Measurements from ENCODE around the gene C9orf72.

Gene C9orf72

GRCh38 chr9:27537756-27538155 is 35.5 kb downstream of the C9orf72 start:
- no peak for DNase-seq (ENCODE audit: low read depth)

GRCh38 chr9:27537027-27537435 is 36.2 kb downstream of the C9orf72 start:
- no peak for DNase-seq (ENCODE audit: low read depth)

GRCh38 chr9:27536168-27536567 is 37.1 kb downstream of the C9orf72 start:
- no peak for DNase-seq (ENCODE audit: low read depth)

- DNase-seq (ENCODE audit: low read depth) = no peak
Observed at GRCh38 chr9:27535701-27536118, 37.6 kb downstream of the C9orf72 start.

GRCh38 chr9:27534658-27535209 is 38.5 kb downstream of the C9orf72 start:
- no peak for DNase-seq (ENCODE audit: low read depth)

- no peak for DNase-seq (ENCODE audit: low read depth)
Observed at GRCh38 chr9:27534131-27534530, 39.1 kb downstream of the C9orf72 start.

GRCh38 chr9:27533311-27533710 is 40.0 kb downstream of the C9orf72 start:
- no peak for DNase-seq (ENCODE audit: low read depth)

GRCh38 chr9:27532046-27532445 is 41.2 kb downstream of the C9orf72 start:
- DNase-seq (ENCODE audit: low read depth) = no peak

- no peak for DNase-seq (ENCODE audit: low read depth)
Observed at GRCh38 chr9:27530915-27531755, 42.1 kb downstream of the C9orf72 start.

GRCh38 chr9:27529316-27530278 is 43.7 kb downstream of the C9orf72 start, which contains the start of gene MOB3B:
MOB3B (minus strand) TSS chr9:27529814; CDS start chr9:27455550, 74,264 bp downstream.
- peak; percentile 49 for DNase-seq (ENCODE audit: low read depth)

GRCh38 chr9:27528886-27529315 is 44.4 kb downstream of the C9orf72 start:
- DNase-seq (ENCODE audit: low read depth) = no peak

- no peak for DNase-seq (ENCODE audit: low read depth)
Observed at GRCh38 chr9:27528076-27528885, 45.0 kb downstream of the C9orf72 start.

GRCh38 chr9:27527702-27528075 is 45.6 kb downstream of the C9orf72 start:
- DNase-seq (ENCODE audit: low read depth) = no peak

GRCh38 chr9:27524236-27524635 is 49.0 kb downstream of the C9orf72 start, which contains the start of gene IFNK:
IFNK (plus strand) TSS chr9:27524290; CDS start chr9:27524337, 47 bp downstream.
- DNase-seq (ENCODE audit: low read depth) = no peak

GRCh38 chr9:27523141-27523540 is 50.1 kb downstream of the C9orf72 start:
- no peak for DNase-seq (ENCODE audit: low read depth)

GRCh38 chr9:27520986-27521385 is 52.3 kb downstream of the C9orf72 start:
- no peak for DNase-seq (ENCODE audit: low read depth)

GRCh38 chr9:27519466-27520465 is 53.5 kb downstream of the C9orf72 start:
- DNase-seq (ENCODE audit: low read depth) = no peak

GRCh38 chr9:27518809-27519208 is 54.5 kb downstream of the C9orf72 start:
- no peak for DNase-seq (ENCODE audit: low read depth)

- DNase-seq (ENCODE audit: low read depth) = no peak
Observed at GRCh38 chr9:27518006-27518405, 55.3 kb downstream of the C9orf72 start.

- DNase-seq (ENCODE audit: low read depth) = no peak
Observed at GRCh38 chr9:27514551-27514950, 58.7 kb downstream of the C9orf72 start.
